NCI-H1436 treated with DMSO at 0.1 percent for 48 hours (cell line): Measurements from ENCODE around the gene TNFSF11.

Experiments used
- DNase-seq: peaks from one replicate; lab custom pipeline; 2025; lab: John Stamatoyannopoulos, UW

TNFSF11 gene

GRCh38 chr13:42611086-42611779 is 37.3 kb downstream of the TNFSF11 start:
- DNase-seq: no peak

GRCh38 chr13:42612021-42612765 is 38.2 kb downstream of the TNFSF11 start:
- no peak for DNase-seq

GRCh38 chr13:42614436-42615035 is 40.6 kb downstream of the TNFSF11 start:
- DNase-seq: no peak

GRCh38 chr13:42615691-42616090 is 41.7 kb downstream of the TNFSF11 start:
- no peak for DNase-seq

- no peak for DNase-seq
Measured at GRCh38 chr13:42617221-42617620, 43.3 kb downstream of the TNFSF11 start.

GRCh38 chr13:42623916-42624315 is 50.0 kb downstream of the TNFSF11 start:
- DNase-seq: no peak

GRCh38 chr13:42625611-42626010 is 51.7 kb downstream of the TNFSF11 start:
- no peak for DNase-seq

GRCh38 chr13:42626176-42626860 is 52.4 kb downstream of the TNFSF11 start:
- DNase-seq: no peak

- DNase-seq: no peak
Measured at GRCh38 chr13:42628666-42629065, 54.7 kb downstream of the TNFSF11 start.

- DNase-seq: no peak
Measured at GRCh38 chr13:42631181-42631580, 57.2 kb downstream of the TNFSF11 start.

- DNase-seq: no peak
Measured at GRCh38 chr13:42633495-42633894, 59.5 kb downstream of the TNFSF11 start.

GRCh38 chr13:42638101-42638500 is 64.1 kb downstream of the TNFSF11 start:
- DNase-seq: no peak

- no peak for DNase-seq
Measured at GRCh38 chr13:42638886-42639285, 64.9 kb downstream of the TNFSF11 start.

GRCh38 chr13:42643076-42643475 is 69.1 kb downstream of the TNFSF11 start:
- no peak for DNase-seq

- no peak for DNase-seq
Measured at GRCh38 chr13:42644841-42645240, 70.9 kb downstream of the TNFSF11 start.

GRCh38 chr13:42645717-42646116 is 71.8 kb downstream of the TNFSF11 start:
- DNase-seq: no peak

GRCh38 chr13:42649141-42649540 is 75.2 kb downstream of the TNFSF11 start:
- DNase-seq: no peak

GRCh38 chr13:42649831-42650230 is 75.9 kb downstream of the TNFSF11 start:
- peak; percentile 39 for DNase-seq

GRCh38 chr13:42650506-42650905 is 76.6 kb downstream of the TNFSF11 start:
- no peak for DNase-seq

GRCh38 chr13:42651936-42652641 is 78.1 kb downstream of the TNFSF11 start:
- no peak for DNase-seq

- DNase-seq: no peak
Measured at GRCh38 chr13:42652642-42653415, 78.9 kb downstream of the TNFSF11 start.
